ENCODE results near the gene OLFM1. TPM values are rescaled to one million over a fixed set of nuclear protein-coding genes. Genes with fewer than 3 reads are reported as not detected.

The OLFM1 gene
- total RNA-seq, 4 donors from 2014 or later = 8.5 to 73.9 (median 19.1) TPM

- Histone ChIP-seq H3K27ac (no peak overlapping the region), H3K4me3 (no peak overlapping the region), H3K9me3 (no peaks in the 10 kb centered on the region), H3K27me3 (no peaks in the 10 kb centered on the region), H3K4me1 (no peaks in the 10 kb centered on the region), H3K36me3 (no peaks in the 10 kb centered on the region)
- intact Hi-C loops (cut with DNase I; ENCODE audit: low total_unique reads) = no loop called here
- TF ChIP-seq POLR2A (IDR thresholded peaks at IDR 0.05) (no peak), CTCF (IDR thresholded peaks at IDR 0.05) (no peak)
- DNase-seq = no peak
These were observed 79.9 kb downstream of the OLFM1 start for GRCh38 chr9:135167356-135167755.

- no peaks in the 10 kb centered on the region for H3K9me3 ChIP-seq
- H3K27me3 ChIP-seq = no peaks in the 10 kb centered on the region
- H3K4me3 ChIP-seq = no peak overlapping the region
- no peaks in the 10 kb centered on the region for H3K36me3 ChIP-seq
- H3K27ac ChIP-seq = no peak overlapping the region
- no peaks in the 10 kb centered on the region for H3K4me1 ChIP-seq
- DNase-seq = no peak
- intact Hi-C loops (cut with DNase I; ENCODE audit: low total_unique reads) = no loop called here
- TF ChIP-seq CTCF (IDR thresholded peaks at IDR 0.05) = no peak
- no peak for TF ChIP-seq POLR2A (IDR thresholded peaks at IDR 0.05)
These were observed 80.6 kb downstream of the OLFM1 start for GRCh38 chr9:135167849-135168655.

GRCh38 chr9:135169709-135170226, 82.3 kb downstream of the OLFM1 start:
- H3K27ac ChIP-seq = no peak overlapping the region
- H3K4me1 ChIP-seq = no peaks in the 10 kb centered on the region
- DNase-seq = no peak
- TF ChIP-seq CTCF (IDR thresholded peaks at IDR 0.05) (no peak), POLR2A (IDR thresholded peaks at IDR 0.05) (no peak)
- intact Hi-C loops (cut with DNase I; ENCODE audit: low total_unique reads) = no loop called here
- no peak overlapping the region for H3K4me3 ChIP-seq
- H3K27me3 ChIP-seq = no peaks in the 10 kb centered on the region
- no peaks in the 10 kb centered on the region for H3K9me3 ChIP-seq
- no peaks in the 10 kb centered on the region for H3K36me3 ChIP-seq

GRCh38 chr9:135170535-135170934, 83.1 kb downstream of the OLFM1 start:
- DNase-seq = no peak
- intact Hi-C loops (cut with DNase I; ENCODE audit: low total_unique reads) = no loop called here
- Histone ChIP-seq H3K4me1 (no peaks in the 10 kb centered on the region), H3K27me3 (no peaks in the 10 kb centered on the region), H3K36me3 (no peaks in the 10 kb centered on the region), H3K27ac (no peak overlapping the region), H3K4me3 (no peak overlapping the region), H3K9me3 (no peaks in the 10 kb centered on the region)
- TF ChIP-seq CTCF (IDR thresholded peaks at IDR 0.05) = no peak
- no peak for TF ChIP-seq POLR2A (IDR thresholded peaks at IDR 0.05)

Other genes with a start within 250 kb of the OLFM1 start
- gene FCN2, start 206.9 kb upstream of the OLFM1 start, total RNA-seq = under 1 TPM in 1 of 4 donors, not detected in 3; 0.49 TPM
- 10 to 100 TPM in 1 of 4 donors, 1 to 10 TPM in 2, under 1 TPM in 1; 0.26 to 13.8 (median 4.4) TPM for gene FCN1, start 169.8 kb upstream of the OLFM1 start, total RNA-seq

All from uterus (tissue), 4 donors.